A549 (cell line): ENCODE results near the gene PBX3.

Source experiments
- CBX8 ChIP-seq: fragments of 200-600 bp; sonication (generic); IDR thresholded peaks from 2 replicates; pipeline ENCODE4 v1.6.1; 2016
- POLR2A ChIP-seq: IDR thresholded peaks from 2 replicates; pipeline ENCODE4 v1.6.1; 2012; ENCODE audit warnings: mild to moderate bottlenecking, low read length
- RAD21 ChIP-seq, 2 experiments: fragments of >200 bp in 1 of 2; sonication (Bioruptor Twin) in 1 of 2; formaldehyde crosslinking in 1 of 2; IDR thresholded peaks in 1 of 2; conservative IDR thresholded peaks in 1 of 2; 2 replicates in 1 of 2; 3 replicates in 1 of 2; pipeline ENCODE4 v1.6.1; 2012 to 2018; ENCODE audit warnings: inconsistent platforms in 1 of 2
- SMC3 ChIP-seq: fragments of >200 bp; sonication (Bioruptor Twin); formaldehyde crosslinking; IDR thresholded peaks from 3 replicates; pipeline ENCODE4 v1.6.1; 2018; ENCODE audit warnings: inconsistent platforms
- TF ChIP-seq, protein P1 (sequence below): fragments of >200 bp; sonication (Bioruptor Twin); formaldehyde crosslinking; IDR thresholded peaks from 3 replicates; pipeline ENCODE4 v1.5.1; 2016

DNA sequence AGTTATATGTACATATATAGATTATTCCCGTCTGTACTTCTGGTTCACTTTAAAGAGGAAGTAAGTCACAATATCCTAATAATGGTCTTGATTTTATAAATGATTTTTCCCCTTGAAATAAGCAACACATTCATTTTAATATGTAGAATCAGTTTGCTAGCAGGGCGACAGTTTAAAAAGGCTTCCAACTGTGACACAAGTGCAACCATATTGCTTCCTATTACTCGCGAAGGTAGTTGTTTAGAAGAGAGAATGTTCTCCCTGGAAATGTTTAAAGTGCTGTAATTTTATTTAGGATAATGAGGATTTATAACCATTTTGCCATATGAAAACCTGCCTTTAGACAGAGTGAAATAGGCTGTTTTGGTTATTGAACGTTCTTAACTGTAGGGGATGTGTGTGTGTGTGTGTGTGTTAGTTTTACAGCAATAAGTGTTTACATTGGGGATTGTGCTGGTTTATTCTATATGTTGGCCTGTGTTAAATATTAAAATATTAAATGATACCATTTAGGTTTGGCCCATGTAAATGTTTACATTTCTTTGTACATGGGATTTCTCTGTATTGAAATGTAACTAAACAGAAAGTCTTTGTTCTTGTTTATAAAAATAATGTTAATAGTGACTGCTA lies 138.3 kb downstream of the PBX3 start:
- no peak for TF ChIP-seq CBX8
- TF ChIP-seq SMC3: no peak
- no peak for TF ChIP-seq RAD21 (conservative IDR thresholded peaks at IDR 0.05 in 1 of 2, IDR thresholded peaks at IDR 0.05 in 1 of 2)
- no peak for TF ChIP-seq POLR2A
- TF ChIP-seq, protein P1, sequence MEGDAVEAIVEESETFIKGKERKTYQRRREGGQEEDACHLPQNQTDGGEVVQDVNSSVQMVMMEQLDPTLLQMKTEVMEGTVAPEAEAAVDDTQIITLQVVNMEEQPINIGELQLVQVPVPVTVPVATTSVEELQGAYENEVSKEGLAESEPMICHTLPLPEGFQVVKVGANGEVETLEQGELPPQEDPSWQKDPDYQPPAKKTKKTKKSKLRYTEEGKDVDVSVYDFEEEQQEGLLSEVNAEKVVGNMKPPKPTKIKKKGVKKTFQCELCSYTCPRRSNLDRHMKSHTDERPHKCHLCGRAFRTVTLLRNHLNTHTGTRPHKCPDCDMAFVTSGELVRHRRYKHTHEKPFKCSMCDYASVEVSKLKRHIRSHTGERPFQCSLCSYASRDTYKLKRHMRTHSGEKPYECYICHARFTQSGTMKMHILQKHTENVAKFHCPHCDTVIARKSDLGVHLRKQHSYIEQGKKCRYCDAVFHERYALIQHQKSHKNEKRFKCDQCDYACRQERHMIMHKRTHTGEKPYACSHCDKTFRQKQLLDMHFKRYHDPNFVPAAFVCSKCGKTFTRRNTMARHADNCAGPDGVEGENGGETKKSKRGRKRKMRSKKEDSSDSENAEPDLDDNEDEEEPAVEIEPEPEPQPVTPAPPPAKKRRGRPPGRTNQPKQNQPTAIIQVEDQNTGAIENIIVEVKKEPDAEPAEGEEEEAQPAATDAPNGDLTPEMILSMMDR: no peak
